ENCODE results near the gene ABCB11.
A peak's percentile ranks its signal among the peaks of the same experiment; 100 is the strongest.
"Not testable (repeated sequence)": the region's sequence is repeated elsewhere in the genome, so short reads cannot be mapped to it uniquely, and the experiment has no call there.

ABCB11 gene

DNA sequence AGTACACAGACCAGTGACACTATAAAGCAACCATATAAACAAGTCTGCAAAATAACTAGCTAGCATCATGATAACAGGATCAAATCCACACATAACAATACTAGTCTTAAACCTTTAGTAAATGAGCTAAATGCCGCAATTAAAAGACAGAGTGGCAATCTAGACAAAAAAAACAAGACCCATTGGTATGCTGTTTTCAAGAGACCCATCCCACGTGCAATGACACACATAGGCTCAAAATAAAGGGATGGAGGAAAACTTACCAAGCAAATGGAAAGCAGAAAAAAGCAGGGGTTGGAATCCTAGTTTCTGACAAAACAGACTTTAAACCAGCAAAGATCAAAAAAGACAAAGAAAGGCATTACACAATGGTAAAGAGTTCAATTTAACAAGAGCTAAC, 23.5 kb upstream of the ABCB11 start:
- not testable (repeated sequence) for H3K27ac Mint-ChIP-seq; H3K4me1 Mint-ChIP-seq (ENCODE audit: low read depth); H3K27me3 Mint-ChIP-seq; H3K36me3 Mint-ChIP-seq (ENCODE audit: low read depth); DNase-seq; H3K4me3 Mint-ChIP-seq
- H3K9me3 Mint-ChIP-seq = peaks cover 31% of the 10 kb centered on the region

- H3K4me3 Mint-ChIP-seq = no peak overlapping the region
- peaks cover 16% of the 10 kb centered on the region for H3K9me3 Mint-ChIP-seq
- H3K4me1 Mint-ChIP-seq (ENCODE audit: low read depth) = no peaks in the 10 kb centered on the region
- no peak overlapping the region for H3K27ac Mint-ChIP-seq
- no peak for DNase-seq
- H3K27me3 Mint-ChIP-seq = no peaks in the 10 kb centered on the region
- H3K36me3 Mint-ChIP-seq (ENCODE audit: low read depth) = peaks cover 4% of the 10 kb centered on the region
Observed at GRCh38 chr2:169050476-169051240, 19.5 kb upstream of the ABCB11 start.

- Mint-ChIP-seq H3K27me3 (no peaks in the 10 kb centered on the region), H3K4me1 (ENCODE audit: low read depth) (no peaks in the 10 kb centered on the region), H3K36me3 (ENCODE audit: low read depth) (no peaks in the 10 kb centered on the region), H3K27ac (no peak overlapping the region), H3K4me3 (no peak overlapping the region), H3K9me3 (peaks cover 4% of the 10 kb centered on the region)
- DNase-seq = no peak
Observed at GRCh38 chr2:169049142-169049541, 18.0 kb upstream of the ABCB11 start.

DNA sequence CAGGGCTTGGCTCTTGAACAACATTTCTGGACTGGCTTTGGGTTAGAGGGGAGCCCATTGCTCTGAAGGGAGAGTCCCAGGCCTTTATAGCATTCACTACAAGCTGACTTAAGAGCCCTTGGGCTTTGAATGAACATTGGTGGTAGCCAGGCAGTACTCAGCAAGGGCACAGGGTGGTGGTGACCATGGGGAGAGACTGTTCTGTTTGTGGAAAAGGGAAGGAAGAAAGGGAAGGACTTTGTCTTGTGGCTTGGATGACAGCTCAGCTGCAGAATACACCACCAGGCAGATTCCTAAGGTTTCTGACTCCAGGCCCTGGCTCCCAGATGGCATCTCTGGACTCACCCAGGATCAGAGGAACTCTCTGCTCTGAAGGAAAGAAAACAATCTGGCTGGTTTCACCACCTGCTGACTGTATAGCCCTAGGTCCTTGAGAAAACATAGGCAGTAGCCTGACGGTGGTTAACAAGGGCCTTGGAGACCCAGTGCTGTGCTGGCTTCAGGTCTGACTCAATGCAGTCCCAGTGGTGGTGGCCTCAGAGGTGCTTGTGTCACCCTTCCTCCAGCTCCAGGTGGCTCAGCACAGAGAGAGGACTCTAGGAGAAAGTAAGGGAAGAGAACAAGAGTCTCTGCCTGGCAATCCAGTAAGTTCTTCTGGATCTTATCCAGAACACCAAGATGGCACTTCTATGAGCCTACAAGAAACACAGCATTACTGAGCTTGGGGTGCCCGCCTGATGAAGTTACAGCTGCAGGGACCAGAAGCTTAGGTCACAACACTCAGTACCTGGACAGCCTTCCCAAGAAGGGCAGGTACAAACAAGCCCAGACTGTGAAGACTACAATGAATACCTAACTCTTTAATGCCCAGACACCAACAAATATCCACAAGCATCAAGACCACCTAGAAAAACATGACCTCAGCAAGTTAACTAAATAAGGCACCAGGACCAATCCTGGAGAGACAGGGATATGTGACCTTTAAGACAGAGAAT, 16.4 kb upstream of the ABCB11 start:
- H3K27me3 Mint-ChIP-seq = no peaks in the 10 kb centered on the region
- H3K9me3 Mint-ChIP-seq = peaks cover 11% of the 10 kb centered on the region
- no peak overlapping the region for H3K4me3 Mint-ChIP-seq
- H3K4me1 Mint-ChIP-seq (ENCODE audit: low read depth) = no peaks in the 10 kb centered on the region
- DNase-seq = no peak
- H3K36me3 Mint-ChIP-seq (ENCODE audit: low read depth) = peaks cover 10% of the 10 kb centered on the region
- H3K27ac Mint-ChIP-seq = no peak overlapping the region

DNA sequence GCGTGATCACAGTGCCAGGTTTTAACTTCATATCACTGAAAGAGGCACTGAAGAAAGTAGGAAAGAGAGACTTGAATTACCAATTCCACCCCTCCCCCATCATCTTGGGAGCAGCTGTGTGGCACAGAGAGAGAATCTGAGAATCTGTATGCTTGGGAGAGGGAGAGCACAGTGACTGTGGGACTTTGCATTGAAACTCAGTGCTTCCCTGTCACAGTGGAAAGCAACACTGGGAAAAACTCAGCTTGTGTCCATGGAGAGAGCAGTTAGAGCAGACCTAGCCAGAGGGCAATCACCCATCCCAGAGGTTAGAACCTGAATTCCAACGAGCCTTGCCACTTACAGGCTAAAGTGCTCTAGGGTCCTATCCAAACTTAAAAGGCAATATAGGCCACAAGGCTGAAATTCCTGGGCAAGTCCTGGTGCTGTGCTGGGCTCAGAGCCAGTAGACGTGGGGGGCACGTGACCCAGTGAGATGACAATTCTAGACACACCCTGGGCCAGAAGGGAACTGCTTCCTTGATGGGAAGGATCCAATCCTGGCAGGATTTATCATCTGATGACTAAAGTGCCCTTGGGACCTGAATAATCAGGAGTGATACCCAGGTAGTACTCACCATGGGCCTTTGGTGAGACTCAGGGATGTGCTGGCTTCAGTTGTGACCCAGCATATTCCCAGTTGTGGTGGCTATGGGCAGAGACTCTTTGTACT, 15.5 kb upstream of the ABCB11 start:
- Mint-ChIP-seq H3K27me3 (no peaks in the 10 kb centered on the region), H3K4me1 (ENCODE audit: low read depth) (no peaks in the 10 kb centered on the region), H3K4me3 (no peak overlapping the region), H3K36me3 (ENCODE audit: low read depth) (peaks cover 17% of the 10 kb centered on the region), H3K27ac (no peak overlapping the region), H3K9me3 (peaks cover 20% of the 10 kb centered on the region)
- no peak for DNase-seq

DNA sequence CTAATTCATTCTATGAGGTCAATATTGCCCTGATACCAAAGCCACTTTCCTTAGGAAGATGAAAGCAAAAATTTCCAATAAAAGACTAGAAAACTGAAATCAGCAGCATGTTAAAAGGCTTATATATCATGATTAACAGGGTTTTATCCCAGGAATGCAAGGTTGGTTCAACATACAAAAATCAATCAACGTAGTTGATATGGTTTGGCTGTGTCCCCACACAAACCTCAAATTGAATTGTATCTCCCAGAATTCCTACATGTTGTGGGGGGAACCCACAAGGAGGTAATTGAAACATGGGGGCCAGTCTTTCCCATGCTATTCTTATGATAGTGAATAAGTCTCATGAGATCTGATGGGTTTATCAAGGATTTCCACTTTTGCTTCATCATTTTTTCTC, 11.7 kb upstream of the ABCB11 start:
- Mint-ChIP-seq H3K9me3 (peaks cover 20% of the 10 kb centered on the region), H3K4me3 (no peak overlapping the region), H3K27me3 (no peaks in the 10 kb centered on the region), H3K27ac (no peak overlapping the region), H3K4me1 (ENCODE audit: low read depth) (peaks cover 14% of the 10 kb centered on the region), H3K36me3 (ENCODE audit: low read depth) (peaks cover 17% of the 10 kb centered on the region)
- DNase-seq = no peak

DNA sequence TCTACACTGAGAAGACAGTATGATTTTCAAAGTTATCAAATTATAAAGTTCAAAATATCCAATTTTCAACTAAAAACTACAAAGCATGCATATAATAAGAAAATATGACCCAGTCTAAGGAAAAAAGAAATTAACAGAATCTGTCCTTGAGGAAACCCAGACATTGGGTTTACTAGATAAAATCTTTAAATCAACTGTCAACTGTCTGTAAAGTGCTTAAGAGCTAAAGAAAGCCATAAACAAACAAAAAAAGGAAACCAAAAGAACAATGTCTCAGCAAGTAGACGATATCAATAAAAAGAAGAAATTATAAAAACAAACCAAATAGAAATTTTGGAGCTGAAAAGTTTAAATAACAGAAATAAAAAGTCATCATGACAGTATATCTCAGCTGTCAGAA, 10.5 kb upstream of the ABCB11 start:
- H3K4me1 Mint-ChIP-seq (ENCODE audit: low read depth) = peaks cover 24% of the 10 kb centered on the region

DNA sequence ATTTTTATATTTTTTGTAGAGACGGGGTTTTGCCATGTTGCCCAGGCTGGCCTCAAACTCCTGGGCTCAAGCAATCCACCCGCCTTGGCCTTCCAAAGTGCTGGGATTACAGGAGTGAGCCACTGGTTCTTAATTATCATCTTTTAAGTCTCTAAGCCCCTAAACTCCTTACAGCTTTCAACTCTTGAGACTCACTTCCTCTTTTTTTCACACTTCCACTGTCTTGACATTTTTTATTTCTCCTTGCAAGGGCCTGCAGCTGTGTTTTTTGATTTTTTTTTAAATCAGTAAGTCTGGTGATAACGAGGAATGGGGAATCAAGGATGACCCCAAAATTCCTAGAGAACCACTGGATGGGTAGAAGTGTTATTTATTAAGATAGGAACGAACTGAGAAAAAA, 8.6 kb upstream of the ABCB11 start:
- Mint-ChIP-seq H3K27me3 (no peaks in the 10 kb centered on the region), H3K36me3 (ENCODE audit: low read depth) (peaks cover 17% of the 10 kb centered on the region), H3K4me1 (ENCODE audit: low read depth) (peaks cover 27% of the 10 kb centered on the region), H3K9me3 (peaks cover 24% of the 10 kb centered on the region), H3K4me3 (no peak overlapping the region), H3K27ac (no peak overlapping the region)
- DNase-seq = no peak

More for the DNA sequence above, 10.5 kb upstream of the ABCB11 start:
- DNase-seq = no peak
- peaks cover 20% of the 10 kb centered on the region for H3K9me3 Mint-ChIP-seq
- H3K36me3 Mint-ChIP-seq (ENCODE audit: low read depth) = peaks cover 17% of the 10 kb centered on the region
- H3K27me3 Mint-ChIP-seq = no peaks in the 10 kb centered on the region
- H3K27ac Mint-ChIP-seq = no peak overlapping the region
- no peak overlapping the region for H3K4me3 Mint-ChIP-seq

- Mint-ChIP-seq H3K27ac (peak overlapping the region; percentile 56), H3K4me3 (no peak overlapping the region), H3K27me3 (no peaks in the 10 kb centered on the region), H3K4me1 (ENCODE audit: low read depth) (peaks cover 34% of the 10 kb centered on the region), H3K9me3 (peaks cover 21% of the 10 kb centered on the region), H3K36me3 (ENCODE audit: low read depth) (peaks cover 14% of the 10 kb centered on the region)
- no peak for DNase-seq
Observed at GRCh38 chr2:169038338-169038757, 7.2 kb upstream of the ABCB11 start.

DNA sequence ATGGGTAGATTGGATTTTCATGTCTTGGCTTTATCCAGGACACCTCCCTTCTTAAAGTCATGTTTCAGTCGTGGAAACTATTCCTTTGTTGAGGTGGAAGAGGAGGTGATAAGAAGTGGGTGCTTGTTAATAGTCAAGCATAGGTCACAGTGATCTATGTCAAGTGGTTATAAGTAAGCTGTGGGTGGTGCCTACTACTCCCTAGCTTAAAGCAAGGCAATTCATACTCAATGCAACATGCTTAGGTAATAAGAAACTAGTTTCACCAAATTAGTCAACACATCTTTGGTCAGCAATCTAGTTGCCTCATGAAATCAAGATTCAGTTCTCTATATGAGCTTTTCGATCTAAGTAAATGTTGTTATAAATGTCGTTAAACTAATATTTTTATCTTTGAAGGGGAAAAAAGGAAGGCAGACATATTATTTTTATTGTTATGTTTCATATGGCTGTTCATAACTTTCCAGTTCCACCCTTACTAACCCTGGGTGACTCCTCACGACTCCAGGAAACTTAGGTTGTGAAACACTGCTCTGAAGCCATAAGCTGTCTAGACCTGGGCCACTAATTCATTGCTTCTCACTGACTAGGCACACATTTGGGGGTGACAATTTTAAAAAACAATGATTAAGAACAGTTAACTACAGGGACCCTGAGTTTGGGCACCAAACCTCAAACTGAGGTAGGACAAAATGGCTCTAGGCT, 5.8 kb upstream of the ABCB11 start:
- DNase-seq = no peak
- Mint-ChIP-seq H3K27ac (no peak overlapping the region), H3K36me3 (ENCODE audit: low read depth) (peaks cover under 1% of the 10 kb centered on the region)

DNA sequence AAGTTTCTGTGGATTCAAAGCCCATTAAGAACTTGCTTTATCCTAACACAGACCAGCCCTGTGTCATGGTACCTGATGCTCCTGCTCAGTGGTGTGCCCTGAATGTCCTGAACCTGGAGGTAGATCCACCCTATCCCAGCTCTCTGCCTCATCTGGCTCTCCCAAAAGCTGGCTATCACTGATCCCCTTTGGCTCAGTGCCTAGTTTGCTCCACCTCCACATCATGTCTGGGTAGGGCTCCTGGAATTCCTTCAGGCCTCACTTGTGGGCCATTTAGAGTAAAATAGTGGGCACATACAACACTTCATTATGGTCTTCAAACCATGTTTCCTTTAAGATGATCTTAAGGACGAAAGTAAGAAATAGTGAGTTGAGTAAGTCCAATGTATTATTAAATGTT, 4.8 kb upstream of the ABCB11 start:
- no peaks in the 10 kb centered on the region for H3K36me3 Mint-ChIP-seq (ENCODE audit: low read depth)
- no peak overlapping the region for H3K27ac Mint-ChIP-seq
- H3K27me3 Mint-ChIP-seq = no peaks in the 10 kb centered on the region
- no peak for DNase-seq
- no peak overlapping the region for H3K4me3 Mint-ChIP-seq
- H3K9me3 Mint-ChIP-seq = peaks cover 11% of the 10 kb centered on the region
- H3K4me1 Mint-ChIP-seq (ENCODE audit: low read depth) = peaks cover 31% of the 10 kb centered on the region

More for the DNA sequence above, 5.8 kb upstream of the ABCB11 start:
- Mint-ChIP-seq H3K27me3 (no peaks in the 10 kb centered on the region), H3K4me1 (ENCODE audit: low read depth) (peaks cover 34% of the 10 kb centered on the region), H3K4me3 (no peak overlapping the region), H3K9me3 (peaks cover 13% of the 10 kb centered on the region)

GRCh38 chr2:169034984-169035544, 3.9 kb upstream of the ABCB11 start:
- Mint-ChIP-seq H3K4me1 (ENCODE audit: low read depth) (peaks cover 31% of the 10 kb centered on the region), H3K27ac (no peak overlapping the region), H3K36me3 (ENCODE audit: low read depth) (no peaks in the 10 kb centered on the region), H3K4me3 (no peak overlapping the region), H3K9me3 (peaks cover 11% of the 10 kb centered on the region), H3K27me3 (no peaks in the 10 kb centered on the region)
- no peak for DNase-seq

DNA sequence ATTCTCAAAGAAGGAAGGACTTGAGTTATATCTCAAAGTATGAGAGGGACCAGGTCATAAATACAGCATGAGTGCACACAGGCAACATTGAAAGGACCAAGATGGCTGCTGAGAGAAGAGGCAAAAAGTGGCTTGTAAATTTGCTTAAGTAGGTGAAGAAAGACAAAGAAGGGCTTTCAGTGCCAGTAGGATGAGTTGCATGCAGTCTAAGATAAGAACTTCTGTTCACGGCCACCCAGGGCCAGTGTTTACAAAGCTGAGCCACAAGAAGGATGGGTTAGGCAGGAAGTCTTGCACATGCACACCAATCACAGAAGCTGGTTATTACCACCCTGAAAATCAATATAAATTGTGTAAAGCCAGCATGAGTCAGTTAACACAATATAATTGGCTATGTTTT, 3.1 kb upstream of the ABCB11 start:
- no peak for DNase-seq
- no peak overlapping the region for H3K4me3 Mint-ChIP-seq
- H3K27me3 Mint-ChIP-seq = no peaks in the 10 kb centered on the region
- no peak overlapping the region for H3K27ac Mint-ChIP-seq
- H3K4me1 Mint-ChIP-seq (ENCODE audit: low read depth) = peaks cover 29% of the 10 kb centered on the region
- H3K9me3 Mint-ChIP-seq = peaks cover 11% of the 10 kb centered on the region
- H3K36me3 Mint-ChIP-seq (ENCODE audit: low read depth) = no peaks in the 10 kb centered on the region

GRCh38 chr2:169029341-169029740, 1.8 kb downstream of the ABCB11 start:
- Mint-ChIP-seq H3K27ac (no peak overlapping the region), H3K27me3 (no peaks in the 10 kb centered on the region), H3K4me3 (no peak overlapping the region), H3K9me3 (peaks cover 7% of the 10 kb centered on the region), H3K36me3 (ENCODE audit: low read depth) (no peaks in the 10 kb centered on the region), H3K4me1 (ENCODE audit: low read depth) (peaks cover 15% of the 10 kb centered on the region)
- no peak for DNase-seq

All from activated T-cell treated with anti-CD3 and anti-CD28 coated beads, Interleukin-2, amount 50 U/mL, for 24 hours (primary cell).